ENCODE measurements around the gene SGK1.

DNA sequence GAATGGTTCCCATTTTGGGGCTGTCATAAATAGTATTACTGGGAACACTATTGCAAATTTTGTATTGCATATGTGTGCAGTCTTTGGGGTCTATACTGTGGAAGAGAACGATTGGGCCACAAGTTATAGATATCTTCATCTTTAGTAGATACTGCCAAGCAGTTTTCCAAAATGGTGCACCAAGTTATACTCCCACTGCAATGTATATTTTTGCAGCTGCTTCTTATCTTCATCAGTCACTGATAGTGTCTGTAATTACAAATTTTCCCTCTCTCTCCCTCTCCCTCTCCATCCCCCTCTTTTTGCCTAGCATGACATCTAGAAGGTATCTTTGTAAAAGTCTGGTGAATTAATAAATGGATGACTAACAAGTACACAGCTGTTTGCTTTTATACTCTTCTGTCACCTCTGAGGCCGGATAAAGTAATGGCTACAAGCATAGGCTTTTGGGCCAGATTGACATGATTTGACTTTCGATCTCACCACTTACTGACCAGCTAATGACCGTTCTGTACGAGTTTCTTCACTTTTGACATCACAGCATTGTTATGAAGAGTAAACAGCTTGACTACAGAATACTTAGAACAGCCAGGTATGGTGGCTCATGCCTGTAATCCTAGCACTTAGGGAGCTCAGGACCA is 152.2 kb downstream of the SGK1 start:
- TF ChIP-seq, protein P1, sequence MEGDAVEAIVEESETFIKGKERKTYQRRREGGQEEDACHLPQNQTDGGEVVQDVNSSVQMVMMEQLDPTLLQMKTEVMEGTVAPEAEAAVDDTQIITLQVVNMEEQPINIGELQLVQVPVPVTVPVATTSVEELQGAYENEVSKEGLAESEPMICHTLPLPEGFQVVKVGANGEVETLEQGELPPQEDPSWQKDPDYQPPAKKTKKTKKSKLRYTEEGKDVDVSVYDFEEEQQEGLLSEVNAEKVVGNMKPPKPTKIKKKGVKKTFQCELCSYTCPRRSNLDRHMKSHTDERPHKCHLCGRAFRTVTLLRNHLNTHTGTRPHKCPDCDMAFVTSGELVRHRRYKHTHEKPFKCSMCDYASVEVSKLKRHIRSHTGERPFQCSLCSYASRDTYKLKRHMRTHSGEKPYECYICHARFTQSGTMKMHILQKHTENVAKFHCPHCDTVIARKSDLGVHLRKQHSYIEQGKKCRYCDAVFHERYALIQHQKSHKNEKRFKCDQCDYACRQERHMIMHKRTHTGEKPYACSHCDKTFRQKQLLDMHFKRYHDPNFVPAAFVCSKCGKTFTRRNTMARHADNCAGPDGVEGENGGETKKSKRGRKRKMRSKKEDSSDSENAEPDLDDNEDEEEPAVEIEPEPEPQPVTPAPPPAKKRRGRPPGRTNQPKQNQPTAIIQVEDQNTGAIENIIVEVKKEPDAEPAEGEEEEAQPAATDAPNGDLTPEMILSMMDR (IDR thresholded peaks at IDR 0.05; ENCODE audit: low read depth, low read length): no peak
- TF ChIP-seq EZH2phosphoT487 (IDR thresholded peaks at IDR 0.05; ENCODE audit: low read depth): no peak
